ENCODE data around the gene TTC23.

Gene TTC23

DNA sequence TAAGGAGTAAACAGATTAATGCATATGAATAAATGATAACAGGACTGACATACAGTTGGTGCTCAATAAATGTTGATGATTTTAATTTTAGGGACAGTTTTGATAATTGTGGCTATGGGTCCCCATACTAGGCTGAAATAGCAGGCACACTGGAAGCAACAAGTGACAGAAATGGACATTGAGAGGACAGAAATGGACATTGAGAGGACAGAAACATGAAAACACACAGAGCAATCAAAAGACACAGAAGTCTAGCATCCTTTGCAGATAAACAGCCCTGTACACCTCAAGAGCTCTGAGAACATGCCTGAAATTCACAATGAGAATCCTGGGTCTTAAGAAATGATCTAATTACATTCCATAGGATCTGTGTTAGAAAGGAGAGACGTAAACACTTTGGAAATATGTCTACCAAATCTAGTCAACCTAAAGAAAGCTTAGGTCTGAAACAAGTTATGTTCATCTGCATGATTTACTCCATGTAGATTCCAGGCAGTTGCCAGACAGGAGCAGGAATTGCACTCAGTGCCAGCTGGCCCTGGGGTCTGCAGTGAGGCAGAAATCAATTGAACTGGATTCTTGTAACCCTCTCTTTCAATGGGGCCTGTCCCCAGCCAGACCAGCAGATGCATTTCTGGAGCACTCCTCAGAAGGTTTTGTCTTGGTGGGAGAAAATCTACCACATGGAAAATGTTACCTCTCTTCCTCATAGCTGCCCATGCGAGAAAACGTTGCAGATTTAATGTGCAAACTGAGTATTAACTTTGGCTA lies 84.2 kb downstream of the TTC23 start:
- no peak for DNase-seq (ENCODE audit: low spot score)

DNA sequence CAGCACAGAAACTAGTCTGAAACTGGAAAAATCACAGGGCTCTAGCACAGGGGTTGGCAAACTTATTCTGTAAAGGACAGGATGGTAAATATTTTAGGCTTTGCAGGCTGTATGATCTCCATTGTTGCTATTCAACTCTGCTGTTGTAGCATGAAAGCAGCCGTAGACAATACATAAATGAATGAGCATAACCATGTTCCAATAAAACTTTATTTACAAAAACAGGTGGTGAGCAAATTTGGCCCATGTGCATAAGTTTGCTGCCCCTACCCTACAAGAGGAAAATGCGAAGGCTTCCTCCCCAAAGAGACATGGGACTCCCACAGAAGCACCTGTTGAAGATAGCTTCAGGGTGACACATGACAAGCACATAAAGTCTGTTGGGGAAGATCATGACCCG lies 85.3 kb downstream of the TTC23 start:
- DNase-seq (ENCODE audit: low spot score): no peak

DNA sequence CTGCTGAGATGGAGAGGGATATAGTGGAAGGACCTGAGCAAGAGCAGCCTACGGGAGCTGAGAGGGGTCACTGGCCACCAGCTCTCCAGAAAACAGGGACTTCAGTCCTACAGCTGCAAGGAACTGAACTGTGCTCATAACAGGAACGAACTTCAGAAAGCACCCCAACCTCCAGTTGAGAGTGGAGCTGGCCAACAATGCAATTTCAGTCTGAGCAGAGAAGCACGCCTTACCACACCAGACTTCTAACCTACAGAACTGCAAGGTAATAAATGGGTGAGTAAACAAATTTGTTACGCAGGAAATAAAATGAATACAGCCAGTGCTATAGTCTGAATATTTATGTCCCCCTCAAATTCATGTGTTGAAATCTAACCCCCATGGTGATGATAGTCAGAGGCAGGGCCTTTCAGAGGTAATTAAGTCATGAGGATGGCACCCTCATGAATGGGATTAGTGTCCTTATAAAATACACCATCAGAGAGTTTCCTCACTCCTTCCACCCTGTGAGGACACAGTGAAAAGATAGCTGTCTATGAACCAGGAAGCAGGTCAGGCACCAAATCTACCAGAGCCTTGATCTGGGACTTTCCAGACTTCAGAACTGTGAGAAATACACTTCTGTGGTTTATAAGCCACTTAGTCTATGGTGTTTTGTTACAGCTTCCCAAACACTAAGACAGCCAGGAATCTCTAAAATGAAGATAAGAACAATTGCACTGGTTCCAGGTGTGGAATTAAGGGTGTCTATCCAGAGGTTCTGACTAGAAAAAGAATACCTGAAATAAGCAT lies 85.9 kb downstream of the TTC23 start:
- no peak for DNase-seq (ENCODE audit: low spot score)

DNA sequence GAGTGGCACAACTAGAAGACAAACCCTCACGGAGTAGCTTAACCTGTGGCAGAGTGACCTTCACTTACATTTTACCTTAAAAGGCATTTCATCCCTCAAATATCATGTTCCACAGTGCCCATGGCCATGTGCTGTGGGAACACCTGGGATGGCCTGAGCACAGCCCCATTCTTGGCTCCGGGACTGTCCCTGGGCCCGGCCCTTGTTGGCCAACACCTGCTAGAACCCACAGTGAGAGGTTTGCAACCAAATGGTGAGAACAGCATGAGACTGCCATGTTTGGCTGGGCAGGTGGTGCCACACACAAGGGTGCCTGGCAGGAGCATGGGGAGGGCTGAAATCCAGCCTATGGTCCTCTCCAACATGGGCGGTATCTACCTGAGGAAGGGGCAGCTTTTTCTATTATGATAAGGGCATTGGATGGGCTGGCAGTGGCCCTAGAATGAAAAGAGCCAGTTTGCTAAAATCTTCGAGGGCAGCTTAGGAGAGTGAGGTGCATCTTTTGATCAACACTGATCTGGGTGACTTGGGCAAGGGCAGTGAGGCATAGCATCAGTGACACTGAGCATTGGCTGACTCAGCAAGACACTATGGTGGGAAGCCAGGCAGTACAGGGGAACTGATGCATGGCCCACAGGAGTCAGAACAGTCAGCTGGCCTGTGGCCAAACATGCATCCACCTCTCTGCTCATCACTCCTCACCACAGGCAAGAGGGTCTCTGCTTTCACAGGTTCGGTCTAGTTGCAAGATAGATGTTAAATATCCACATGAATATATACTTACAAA lies 90.6 kb downstream of the TTC23 start:
- no peak for DNase-seq (ENCODE audit: low spot score)

DNA sequence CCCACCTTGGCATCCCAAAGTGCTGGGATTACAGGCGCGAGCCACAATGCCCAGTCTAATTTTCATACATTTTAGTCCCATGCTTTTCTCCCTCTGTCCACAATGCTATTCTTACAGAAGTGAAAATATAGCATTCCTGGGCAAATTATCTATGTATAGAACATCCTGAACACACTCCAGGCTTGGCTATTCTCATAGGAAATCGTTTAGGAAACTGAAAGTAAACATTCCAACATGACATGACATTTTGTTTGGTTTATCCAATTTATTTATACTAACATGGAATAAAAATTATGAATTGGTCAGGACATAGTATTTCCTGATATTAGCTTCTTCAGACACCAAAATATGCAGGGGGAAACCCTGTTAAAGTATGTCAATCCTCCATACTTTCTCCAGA lies 91.9 kb downstream of the TTC23 start:
- DNase-seq (ENCODE audit: low spot score): no peak

DNA sequence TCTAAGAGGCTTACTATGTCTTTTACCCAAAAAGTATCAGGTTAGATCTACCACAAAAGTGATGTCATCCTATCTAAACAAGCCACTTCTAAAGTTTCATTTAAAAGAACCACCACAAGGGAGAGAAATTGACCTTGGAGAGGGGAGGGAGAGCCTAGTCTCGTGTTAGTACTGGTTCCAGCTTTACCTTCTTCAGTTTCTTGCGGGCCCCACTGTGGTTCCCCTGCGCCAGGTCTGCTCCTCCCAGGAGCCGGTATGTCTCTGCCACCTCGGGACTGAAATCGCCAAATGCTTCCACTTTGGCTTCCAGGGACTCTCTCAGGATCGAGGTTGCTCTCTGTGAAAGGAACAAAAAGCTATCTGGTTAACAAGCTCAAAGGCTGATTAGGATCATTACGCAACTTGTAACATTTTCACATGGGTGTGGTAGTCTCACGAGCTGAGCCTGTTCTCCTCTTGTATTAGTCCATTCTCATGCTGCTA lies 93.4 kb downstream of the TTC23 start:
- no peak for DNase-seq (ENCODE audit: low spot score)

DNA sequence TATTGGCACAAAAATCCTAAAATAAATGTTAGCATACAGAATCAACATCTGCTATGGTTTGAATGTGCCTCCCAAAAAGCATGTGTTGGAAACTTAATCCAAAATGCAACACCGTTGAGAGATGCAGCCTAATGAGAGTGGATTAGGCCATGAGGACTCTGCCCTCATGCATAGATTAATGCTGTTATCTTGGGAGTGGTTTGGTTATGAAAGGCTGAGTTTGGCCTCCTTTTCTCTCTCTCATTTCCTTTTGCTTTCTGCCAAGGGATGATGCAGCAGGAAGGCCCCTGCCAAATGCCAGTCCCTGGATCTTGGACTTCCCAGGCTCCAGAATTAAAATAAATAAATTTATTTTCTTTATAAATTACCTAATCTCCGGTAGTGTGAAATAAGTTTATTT lies 95.1 kb downstream of the TTC23 start:
- DNase-seq (ENCODE audit: low spot score): no peak

DNA sequence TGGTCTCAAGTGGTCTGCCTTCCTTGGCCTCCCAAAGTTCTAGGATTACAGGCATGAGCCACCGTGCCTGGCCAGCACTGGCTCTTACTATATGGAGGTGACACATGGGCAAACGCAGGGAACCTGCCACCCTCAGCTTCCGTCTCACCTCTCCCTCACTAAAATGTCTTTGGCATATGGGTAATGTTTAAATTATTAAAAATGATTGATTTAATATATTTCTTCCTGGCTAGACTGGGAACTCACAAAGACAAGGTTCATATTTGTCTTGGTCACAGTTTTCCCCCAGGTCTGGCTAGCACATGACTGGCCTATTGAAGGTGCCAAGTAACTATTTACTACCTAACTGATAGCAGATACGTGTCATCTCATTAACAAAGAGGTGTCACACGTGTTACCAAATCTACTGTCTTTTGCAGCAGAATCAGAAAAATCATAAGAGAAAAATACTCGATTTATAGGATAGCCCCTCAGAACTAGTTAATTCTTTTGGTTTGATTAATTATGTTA lies 96.3 kb downstream of the TTC23 start:
- no peak for DNase-seq (ENCODE audit: low spot score)

DNA sequence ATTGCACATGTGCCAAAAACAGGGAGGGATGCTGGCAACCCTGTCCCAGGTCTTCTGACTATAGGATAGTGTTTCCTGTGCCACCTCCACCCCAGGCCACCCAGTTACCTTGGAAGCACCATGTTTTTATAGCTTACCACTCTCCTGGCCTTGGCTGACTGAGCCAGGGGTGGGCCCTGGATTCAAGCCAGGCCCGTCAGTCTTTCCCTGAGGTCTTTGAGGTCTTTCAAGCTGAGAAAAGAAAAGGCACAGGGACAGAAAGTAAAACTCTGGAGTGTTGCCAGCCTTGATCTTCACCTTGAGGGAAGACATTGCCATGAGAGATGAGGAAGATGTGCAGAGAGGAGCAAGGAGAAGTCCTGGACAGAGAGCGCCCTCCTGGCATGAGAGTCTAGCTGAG lies 98.2 kb downstream of the TTC23 start:
- no peak for DNase-seq (ENCODE audit: low spot score)

DNA sequence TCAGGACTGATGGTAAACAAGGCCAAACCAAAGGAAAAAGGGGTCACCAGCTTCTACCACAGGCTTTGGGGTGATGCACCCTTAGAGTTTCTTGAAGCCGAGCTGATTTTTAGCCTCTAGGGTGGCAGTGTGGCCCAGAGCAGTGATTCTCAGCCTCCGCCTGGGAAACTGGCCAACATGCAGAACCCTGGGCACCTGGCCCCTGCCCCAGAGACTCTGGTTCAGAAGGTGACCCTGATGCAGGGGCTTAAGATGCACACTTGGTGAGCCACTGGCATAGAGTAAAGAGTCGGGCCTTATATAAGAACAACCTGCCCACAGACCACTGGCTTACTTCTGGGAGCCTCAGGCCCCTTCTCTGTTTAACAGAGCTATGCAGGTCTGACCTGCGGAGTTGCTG lies 100.0 kb downstream of the TTC23 start:
- no peak for DNase-seq (ENCODE audit: low spot score)

DNA sequence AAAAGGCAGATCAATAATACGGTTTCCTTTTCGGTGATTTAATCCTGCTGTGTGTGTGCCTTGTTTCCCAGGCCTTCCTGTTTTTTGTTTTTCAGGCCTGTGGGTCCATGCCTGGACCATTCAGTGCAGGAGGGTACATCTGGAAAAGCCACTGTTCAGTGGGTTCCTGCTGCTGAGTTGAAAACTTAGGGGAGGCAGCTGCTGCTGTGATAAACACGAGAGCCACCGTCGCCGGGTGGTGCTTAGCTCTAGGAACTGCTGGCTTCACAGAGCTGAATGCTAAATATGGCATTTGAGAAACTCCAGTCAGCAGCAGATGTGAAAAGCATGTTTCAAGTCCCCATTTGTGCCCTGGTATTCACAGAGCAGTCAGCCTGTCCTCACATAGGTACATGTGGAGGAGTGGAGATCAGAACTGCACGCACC lies 100.5 kb downstream of the TTC23 start:
- DNase-seq (ENCODE audit: low spot score): no peak

DNA sequence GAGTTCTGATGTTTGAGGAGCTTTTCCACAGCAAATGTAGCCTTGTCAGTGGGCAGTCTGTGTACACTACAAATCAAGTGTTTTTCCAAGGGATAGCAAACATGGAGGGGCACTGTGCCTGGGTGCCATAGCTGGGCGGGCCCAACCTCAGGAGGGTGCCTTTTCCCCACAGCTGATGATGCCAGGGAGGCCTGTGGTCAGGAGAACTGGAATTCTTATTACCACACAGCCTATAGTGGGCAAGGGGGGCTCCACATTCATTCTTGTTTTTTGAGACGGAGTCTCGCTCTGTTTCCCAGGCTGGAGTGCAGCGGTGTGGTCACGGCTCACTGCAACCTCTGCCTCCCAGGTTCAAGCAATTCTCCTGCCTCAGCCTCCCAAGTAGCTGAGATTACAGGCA lies 102.7 kb downstream of the TTC23 start:
- DNase-seq (ENCODE audit: low spot score): no peak

DNA sequence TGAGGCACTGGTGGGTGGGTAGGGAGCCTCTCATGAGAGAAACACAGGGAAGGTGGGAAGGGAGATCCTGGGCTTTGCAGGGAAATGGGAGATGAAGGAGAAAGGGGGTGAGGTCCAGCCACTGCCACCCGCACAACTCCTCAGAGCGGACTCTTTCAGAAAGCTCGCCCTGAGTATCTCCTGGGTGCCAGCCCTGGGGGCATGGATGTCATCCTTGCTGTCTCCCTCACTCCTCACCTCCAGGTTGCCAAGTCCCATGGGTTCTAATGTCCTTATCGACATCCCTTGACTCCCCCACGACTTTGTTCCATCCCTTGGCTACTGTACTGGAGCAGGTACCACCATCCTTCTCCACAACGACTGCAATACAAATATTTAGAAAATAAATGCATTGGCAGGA lies 103.6 kb downstream of the TTC23 start:
- no peak for DNase-seq (ENCODE audit: low spot score)

DNA sequence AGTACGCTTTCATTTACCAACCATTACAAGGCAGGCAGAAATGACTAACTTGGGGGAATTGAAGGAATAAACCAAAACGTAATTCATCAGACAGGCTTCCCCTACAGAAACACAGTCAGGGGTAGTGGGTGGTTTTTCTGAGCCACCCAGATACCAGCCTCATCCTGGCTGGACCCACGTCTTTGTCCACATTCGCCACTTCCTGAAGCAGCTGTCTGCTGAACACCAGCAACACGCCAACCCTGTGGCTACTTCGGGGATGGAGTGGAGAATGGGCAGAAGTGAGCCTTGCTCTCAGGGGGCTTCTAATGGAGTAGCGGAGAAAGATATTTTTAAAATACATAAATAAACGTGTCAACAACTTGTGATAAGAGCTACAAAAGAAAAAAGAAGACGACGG lies 104.4 kb downstream of the TTC23 start:
- no peak for DNase-seq (ENCODE audit: low spot score)

DNA sequence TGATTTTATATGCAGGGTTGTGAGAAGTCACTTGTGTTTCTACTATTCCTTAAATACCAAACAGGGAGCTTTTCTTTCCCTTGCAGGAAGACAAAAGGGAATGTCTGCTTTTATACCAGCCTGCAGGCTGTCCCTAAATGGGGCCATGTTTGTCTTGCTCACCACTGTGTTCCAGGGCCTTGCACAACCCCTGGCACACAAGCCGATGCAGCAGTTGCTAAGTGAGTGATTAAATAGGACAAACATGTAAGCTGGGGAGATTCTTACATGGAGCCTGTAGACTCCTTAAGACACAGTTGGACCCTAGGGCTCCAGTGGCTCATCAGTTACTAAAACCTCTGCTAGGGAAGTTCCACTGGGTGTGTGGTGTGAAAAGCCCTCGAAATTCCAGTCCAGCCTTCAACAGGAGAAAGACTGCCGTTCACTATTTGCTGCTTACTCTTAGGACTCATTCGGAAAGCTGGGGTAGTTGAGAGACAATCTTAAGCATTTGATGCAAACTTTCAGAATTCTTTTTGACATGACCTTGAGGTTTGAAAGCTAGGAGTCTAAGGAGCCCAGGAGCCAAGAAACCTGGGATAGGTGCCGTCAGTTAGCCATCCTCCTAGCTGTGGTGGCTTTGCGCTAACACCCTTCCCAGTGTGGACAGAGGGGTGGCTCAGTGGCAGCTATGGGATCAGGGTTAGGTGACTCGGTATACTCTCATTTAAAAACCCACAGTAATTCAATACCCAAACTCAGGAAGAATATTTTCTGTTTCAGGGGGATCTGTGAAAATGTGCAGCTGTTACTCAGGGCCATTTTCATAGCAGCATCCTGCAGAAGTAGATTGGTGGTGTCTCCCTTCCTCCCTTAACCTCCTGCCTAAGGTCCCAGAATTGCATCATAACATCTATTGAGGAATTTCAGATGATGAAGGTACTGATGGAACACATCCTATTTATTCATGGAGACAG lies 105.4 kb downstream of the TTC23 start:
- DNase-seq (ENCODE audit: low spot score): no peak

DNA sequence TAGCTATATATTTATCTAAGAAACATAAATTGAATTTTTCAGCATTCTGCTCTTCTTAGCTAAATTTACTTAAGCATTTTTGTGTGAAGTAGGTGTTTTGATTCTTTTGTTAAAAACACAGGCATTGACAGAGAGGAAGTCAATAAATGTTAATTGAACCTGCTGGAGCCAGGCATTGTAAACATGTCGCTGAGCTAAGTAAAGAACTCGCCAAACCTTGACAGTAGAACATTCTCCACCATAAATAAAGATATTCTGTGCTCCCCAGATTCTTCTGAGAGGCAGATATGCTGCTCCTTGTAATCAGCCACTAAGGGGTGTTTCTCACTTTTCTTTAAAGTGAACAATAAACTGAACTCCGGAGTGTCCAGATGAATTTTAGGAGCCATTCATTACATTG lies 106.1 kb downstream of the TTC23 start:
- no peak for DNase-seq (ENCODE audit: low spot score)

DNA sequence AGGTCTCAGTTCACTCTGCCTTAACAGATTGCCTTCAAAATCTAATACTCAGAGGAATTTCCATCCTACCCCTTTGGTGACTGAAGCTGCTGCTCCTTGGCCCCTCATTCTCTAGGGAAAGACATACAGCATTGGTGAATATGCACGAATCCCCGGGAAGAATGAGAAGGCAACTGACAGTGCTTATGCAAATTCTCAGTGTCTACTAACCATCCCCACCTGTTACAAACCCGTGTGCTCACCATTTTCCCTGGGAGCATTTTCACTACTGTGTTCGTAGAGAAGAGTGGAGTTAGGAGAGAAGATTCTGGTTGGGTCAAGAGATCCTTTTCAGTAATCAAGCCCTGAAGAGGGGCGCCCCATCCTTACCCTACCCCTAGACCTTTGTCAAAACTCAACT lies 106.8 kb downstream of the TTC23 start:
- DNase-seq (ENCODE audit: low spot score): no peak

DNA sequence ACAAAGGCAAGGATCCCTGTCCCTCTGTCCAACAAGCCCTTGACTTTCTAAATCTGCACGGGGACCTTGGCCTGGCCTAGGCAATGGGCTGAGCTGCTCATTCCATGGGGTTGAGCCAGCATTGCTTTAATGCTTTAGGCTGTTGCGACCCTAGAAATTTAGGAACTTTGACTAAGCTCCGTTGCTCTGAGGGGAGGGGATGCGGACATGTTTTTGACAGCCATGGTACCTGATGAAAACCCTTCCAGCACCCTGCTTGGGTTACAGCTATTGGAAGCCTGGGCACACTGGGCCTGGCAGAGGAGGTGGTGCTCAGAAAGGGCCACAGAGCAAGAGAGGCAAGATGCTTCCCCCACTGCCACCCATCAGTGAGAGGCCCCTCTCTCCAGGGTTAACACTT lies 107.4 kb downstream of the TTC23 start:
- DNase-seq (ENCODE audit: low spot score): no peak

DNA sequence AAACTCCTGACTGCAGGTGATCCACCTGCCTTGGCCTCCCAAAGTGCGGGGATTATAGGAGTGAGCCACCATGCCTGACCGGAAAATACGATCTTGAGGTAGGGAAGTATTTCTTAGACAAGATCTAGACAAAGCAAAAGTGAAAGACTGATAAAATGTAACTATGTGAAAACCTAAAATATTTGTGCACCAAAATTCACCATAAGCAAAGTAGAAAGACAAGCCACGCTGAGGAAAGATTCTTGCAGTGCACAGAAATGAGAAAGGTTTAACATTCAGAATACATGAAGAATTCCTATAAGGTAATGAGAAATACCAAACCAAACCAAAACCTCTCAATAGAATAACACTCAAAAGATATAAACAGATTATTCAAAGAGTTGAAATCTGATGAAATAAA lies 108.8 kb downstream of the TTC23 start:
- no peak for DNase-seq (ENCODE audit: low spot score)

DNA sequence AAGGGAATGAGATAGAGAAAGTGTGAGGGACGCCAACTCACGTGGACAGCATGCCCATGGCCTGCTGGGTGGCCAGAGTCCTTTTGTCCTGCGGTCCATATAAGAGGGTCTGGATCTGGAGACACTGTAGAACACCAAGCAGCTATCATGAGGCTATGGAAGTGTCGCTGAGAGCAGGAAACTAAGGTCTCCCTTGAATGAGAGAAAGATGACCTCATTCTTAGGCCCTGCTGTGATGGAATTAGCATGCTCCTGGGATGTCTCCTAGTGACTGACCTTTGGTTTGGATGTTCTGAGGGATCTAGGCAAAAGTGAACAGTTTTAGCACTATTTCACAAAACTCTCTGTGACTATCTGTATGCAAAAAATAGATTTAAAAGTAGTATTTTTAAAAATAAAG lies 110.1 kb downstream of the TTC23 start:
- no peak for DNase-seq (ENCODE audit: low spot score)

DNA sequence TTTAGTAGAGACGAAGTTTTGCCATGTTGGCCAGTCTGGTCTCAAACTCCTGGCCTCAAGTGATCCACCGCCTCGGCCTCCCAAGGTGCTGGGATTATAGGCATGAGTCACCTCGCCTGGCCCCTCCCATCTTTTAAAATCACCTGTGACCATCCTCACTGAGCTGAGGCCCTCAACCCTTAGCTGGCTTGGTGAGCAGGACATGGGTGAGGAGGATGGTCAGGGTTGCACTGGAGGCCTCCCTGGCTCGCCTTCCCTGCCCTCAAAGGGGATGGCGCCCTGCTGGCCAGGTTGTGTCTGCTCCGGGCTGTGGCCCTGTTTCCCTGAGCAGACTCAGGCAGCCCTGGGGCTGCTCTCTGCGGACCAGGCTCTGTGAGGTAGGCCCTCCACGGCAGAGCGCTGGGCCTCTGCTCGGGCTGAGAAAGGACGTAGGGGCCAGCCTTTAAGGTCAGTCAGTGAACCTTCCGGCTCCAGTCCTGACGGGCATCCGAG lies 110.8 kb downstream of the TTC23 start:
- no peak for DNase-seq (ENCODE audit: low spot score)

All from iPS-NIHi11 (cell line).